SK-N-SH treated with all-trans-retinoic acid at 6 μM for 48 hours (cell line): ENCODE results near the gene PUSL1.

ENCODE experiments used
- ATAC-seq: fragments of 200-7000 bp; cut with Tn5 transposase; 3 replicates; pipeline ENCODE4 v1.9.1; 2020; ENCODE audit warnings: mild to moderate bottlenecking, moderate library complexity
- ARNTL ChIP-seq: fragments of 450-650 bp; formaldehyde crosslinking; IDR thresholded peaks from 2 replicates; pipeline ENCODE4 v1.5.0; 2020; ENCODE audit warnings: low read depth, mild to moderate bottlenecking, moderate library complexity, borderline replicate concordance
- BACH2 ChIP-seq: fragments of 250-450 bp; sonication (Bioruptor Pico); IDR thresholded peaks from 2 replicates; pipeline ENCODE4 v1.9.0; 2021; ENCODE audit warnings: mild to moderate bottlenecking, borderline replicate concordance
- ESRRG ChIP-seq: fragments of 250-450 bp; sonication (Bioruptor Pico); IDR thresholded peaks from 2 replicates; pipeline ENCODE4 v1.6.1; 2021; ENCODE audit warnings: mild to moderate bottlenecking
- GLIS3 ChIP-seq: fragments of 250-450 bp; sonication (Bioruptor Pico); IDR thresholded peaks from 2 replicates; pipeline ENCODE4 v1.5.0; 2020; ENCODE audit warnings: mild to moderate bottlenecking, moderate library complexity
- ISL1 ChIP-seq: fragments of 250-450 bp; sonication (Bioruptor Pico); IDR thresholded peaks from 2 replicates; pipeline ENCODE4 v2.1.2; 2022; ENCODE audit warnings: mild to moderate bottlenecking, moderate library complexity
- OSR1 ChIP-seq: fragments of 250-450 bp; sonication (Bioruptor Pico); IDR thresholded peaks from 2 replicates; pipeline ENCODE4 v1.8.0; 2022; ENCODE audit warnings: moderate library complexity, mild to moderate bottlenecking, inconsistent platforms
- PPARA ChIP-seq: fragments of 250-450 bp; sonication (Bioruptor Pico); IDR thresholded peaks from 2 replicates; pipeline ENCODE4 v1.5.0; 2020; ENCODE audit warnings: mild to moderate bottlenecking, borderline replicate concordance
- RARB ChIP-seq: fragments of 250-450 bp; sonication (Bioruptor Pico); IDR thresholded peaks from 2 replicates; pipeline ENCODE4 v1.8.0; 2021; ENCODE audit warnings: mild to moderate bottlenecking, moderate library complexity
- SNAI2 ChIP-seq: fragments of 250-450 bp; sonication (Bioruptor Pico); IDR thresholded peaks from 2 replicates; pipeline ENCODE4 v1.5.0; 2020; ENCODE audit warnings: mild to moderate bottlenecking, moderate library complexity
- TCF4 ChIP-seq: fragments of 250-450 bp; sonication (Bioruptor Pico); IDR thresholded peaks from 2 replicates; pipeline ENCODE4 v1.8.0; 2021; ENCODE audit warnings: mild to moderate bottlenecking, moderate library complexity, borderline replicate concordance
- TOX ChIP-seq: fragments of 250-450 bp; sonication (Bioruptor Pico); IDR thresholded peaks from 2 replicates; pipeline ENCODE4 v1.8.0; 2021; ENCODE audit warnings: mild to moderate bottlenecking, moderate library complexity, borderline replicate concordance
- ZC3H10 ChIP-seq: fragments of 250-450 bp; sonication (Bioruptor Pico); IDR thresholded peaks from 2 replicates; pipeline ENCODE4 v1.5.1; 2021; ENCODE audit warnings: mild to moderate bottlenecking, moderate library complexity
- ZFP3 ChIP-seq: fragments of 250-450 bp; sonication (Bioruptor Pico); IDR thresholded peaks from 2 replicates; pipeline ENCODE4 v1.5.0; 2020; ENCODE audit warnings: mild to moderate bottlenecking, moderate library complexity
- ZFP30 ChIP-seq: fragments of 450-650 bp; formaldehyde crosslinking; IDR thresholded peaks from 2 replicates; pipeline ENCODE4 v1.5.0; 2022; ENCODE audit warnings: mild to moderate bottlenecking, moderate library complexity
- ZNF565 ChIP-seq: fragments of 450-650 bp; formaldehyde crosslinking; conservative IDR thresholded peaks from 2 replicates; pipeline ENCODE4 v1.5.0; 2020; ENCODE audit warnings: low read depth, mild to moderate bottlenecking, moderate library complexity
- ZNF70 ChIP-seq: fragments of 450-650 bp; formaldehyde crosslinking; IDR thresholded peaks from 2 replicates; pipeline ENCODE4 v1.5.0; 2020; ENCODE audit warnings: mild to moderate bottlenecking, moderate library complexity
- ZNF8 ChIP-seq: fragments of 450-650 bp; formaldehyde crosslinking; IDR thresholded peaks from 2 replicates; pipeline ENCODE4 v1.5.0; 2020; ENCODE audit warnings: mild to moderate bottlenecking, moderate library complexity
- TF ChIP-seq, protein P1 (sequence below): fragments of 250-450 bp; sonication (Bioruptor Pico); IDR thresholded peaks from 2 replicates; pipeline ENCODE4 v1.5.0; 2020; ENCODE audit warnings: mild to moderate bottlenecking, moderate library complexity
- TF ChIP-seq, protein P2 (sequence below): fragments of 250-450 bp; sonication (Bioruptor Pico); IDR thresholded peaks from 2 replicates; pipeline ENCODE4 v1.5.1; 2021; ENCODE audit warnings: mild to moderate bottlenecking, moderate library complexity
- TF ChIP-seq, protein P3 (sequence below): fragments of 250-450 bp; sonication (Bioruptor Pico); IDR thresholded peaks from 2 replicates; pipeline ENCODE4 v1.8.0; 2020; ENCODE audit warnings: mild to moderate bottlenecking, moderate library complexity, borderline replicate concordance

The PUSL1 gene

DNA sequence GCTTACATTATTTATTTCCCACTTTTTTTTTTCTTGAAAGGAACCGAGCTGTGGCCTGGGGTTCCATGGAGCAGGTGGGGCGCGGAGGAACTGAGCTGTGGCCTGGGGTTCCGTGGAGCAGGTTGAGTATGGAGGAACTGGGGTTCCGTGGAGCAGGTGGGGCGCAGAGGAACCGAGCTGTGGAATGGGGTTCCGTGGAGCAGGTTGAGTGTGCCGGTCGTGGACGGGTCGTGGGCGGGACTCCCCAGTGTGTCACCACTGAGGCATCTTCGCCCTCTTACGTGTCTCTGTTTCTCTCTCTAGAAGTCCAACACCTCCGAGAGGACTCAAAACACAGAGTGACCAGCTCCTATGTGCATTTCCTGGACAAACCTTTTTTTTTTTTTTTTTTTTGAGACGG, 29.4 kb upstream of the PUSL1 start (continued):
- TF ChIP-seq RARB (no peak), ZNF8 (no peak)
- TF ChIP-seq, all 23 proteins: peak for 0

DNA sequence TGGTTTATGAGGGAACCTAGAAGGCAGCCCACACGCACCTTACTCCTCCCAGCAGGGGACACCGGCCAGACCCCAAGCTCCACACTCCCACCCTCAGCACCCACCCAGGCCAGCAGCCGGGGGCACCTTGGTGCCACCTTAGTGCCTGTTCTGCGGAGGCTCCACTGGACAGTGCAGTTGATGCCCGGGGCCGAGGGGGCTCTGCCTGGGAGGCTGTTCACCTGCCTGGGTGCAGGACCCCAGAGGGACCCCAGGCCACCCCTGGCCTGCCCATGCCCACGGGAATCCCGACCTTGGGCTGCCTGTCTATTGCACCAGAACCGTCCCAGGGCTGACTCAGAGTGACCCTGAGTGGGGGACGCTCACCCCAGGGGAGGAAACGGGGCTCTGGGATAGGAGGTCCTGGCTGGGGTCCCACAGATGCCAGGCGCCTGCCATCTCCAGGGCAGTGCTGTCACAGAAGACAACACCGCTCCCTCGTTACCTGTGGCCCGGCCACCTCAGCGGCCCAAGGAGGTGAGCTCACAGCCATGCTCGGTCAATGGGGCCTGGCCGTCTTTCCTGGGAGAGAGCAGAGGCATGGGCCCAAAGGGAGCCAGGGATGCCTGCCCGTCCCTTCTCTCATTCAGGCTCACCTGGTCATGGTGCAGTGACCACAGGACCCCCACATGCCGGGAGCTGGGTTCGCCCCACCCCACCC, 27.5 kb upstream of the PUSL1 start:
- ATAC-seq, result no peak; the same call in 2 of the 3 replicates
- TF ChIP-seq ZNF8, result no peak

DNA sequence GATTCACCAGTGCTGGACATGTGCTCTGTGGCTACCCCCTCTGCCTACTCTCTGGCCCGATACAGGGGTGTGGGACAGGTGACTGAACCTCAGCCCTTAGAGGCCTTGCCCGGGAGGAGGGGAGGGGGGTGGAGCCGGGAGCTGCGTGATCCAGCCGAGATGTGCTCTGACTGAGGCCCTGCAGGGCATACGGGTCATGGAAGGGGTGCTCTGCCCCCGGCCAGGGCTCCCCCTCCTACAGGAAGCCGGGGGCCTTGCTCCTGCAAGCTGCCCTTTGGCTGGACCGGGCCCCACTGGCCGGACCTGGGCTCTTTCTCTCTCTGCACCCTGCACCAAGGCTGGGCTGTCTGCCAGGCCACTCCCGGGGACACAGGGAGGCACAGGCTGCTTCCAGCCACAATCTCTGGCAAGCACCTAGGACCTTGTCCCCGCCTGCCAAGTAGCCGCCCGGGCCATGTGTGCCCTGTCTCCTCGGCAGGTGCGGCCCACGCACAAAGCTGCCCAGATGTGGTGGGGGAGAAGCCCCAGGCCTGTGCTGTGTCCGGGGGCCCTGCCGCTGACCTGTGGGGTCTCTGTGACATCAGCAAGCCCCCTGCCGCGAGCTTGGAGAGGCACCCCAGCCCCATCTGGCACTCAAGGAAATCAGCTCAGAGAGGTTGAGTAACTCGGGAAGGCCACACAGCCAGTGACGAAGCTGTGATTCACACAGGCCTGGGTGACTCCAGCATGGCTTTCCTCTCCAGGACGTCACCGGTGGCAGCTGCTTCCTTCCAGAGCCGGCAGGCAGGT, 26.7 kb upstream of the PUSL1 start:
- TF ChIP-seq GLIS3 (CRISPR knock-in tag) (no peak), TCF4 (CRISPR knock-in tag) (no peak), ISL1 (CRISPR knock-in tag) (no peak), ZNF565 (no peak), BACH2 (CRISPR knock-in tag) (no peak), ZFP30 (CRISPR knock-in tag) (no peak), RARB (no peak), TOX (CRISPR knock-in tag) (no peak), SNAI2 (CRISPR knock-in tag) (no peak), ARNTL (CRISPR knock-in tag) (no peak)
- TF ChIP-seq, protein P1, sequence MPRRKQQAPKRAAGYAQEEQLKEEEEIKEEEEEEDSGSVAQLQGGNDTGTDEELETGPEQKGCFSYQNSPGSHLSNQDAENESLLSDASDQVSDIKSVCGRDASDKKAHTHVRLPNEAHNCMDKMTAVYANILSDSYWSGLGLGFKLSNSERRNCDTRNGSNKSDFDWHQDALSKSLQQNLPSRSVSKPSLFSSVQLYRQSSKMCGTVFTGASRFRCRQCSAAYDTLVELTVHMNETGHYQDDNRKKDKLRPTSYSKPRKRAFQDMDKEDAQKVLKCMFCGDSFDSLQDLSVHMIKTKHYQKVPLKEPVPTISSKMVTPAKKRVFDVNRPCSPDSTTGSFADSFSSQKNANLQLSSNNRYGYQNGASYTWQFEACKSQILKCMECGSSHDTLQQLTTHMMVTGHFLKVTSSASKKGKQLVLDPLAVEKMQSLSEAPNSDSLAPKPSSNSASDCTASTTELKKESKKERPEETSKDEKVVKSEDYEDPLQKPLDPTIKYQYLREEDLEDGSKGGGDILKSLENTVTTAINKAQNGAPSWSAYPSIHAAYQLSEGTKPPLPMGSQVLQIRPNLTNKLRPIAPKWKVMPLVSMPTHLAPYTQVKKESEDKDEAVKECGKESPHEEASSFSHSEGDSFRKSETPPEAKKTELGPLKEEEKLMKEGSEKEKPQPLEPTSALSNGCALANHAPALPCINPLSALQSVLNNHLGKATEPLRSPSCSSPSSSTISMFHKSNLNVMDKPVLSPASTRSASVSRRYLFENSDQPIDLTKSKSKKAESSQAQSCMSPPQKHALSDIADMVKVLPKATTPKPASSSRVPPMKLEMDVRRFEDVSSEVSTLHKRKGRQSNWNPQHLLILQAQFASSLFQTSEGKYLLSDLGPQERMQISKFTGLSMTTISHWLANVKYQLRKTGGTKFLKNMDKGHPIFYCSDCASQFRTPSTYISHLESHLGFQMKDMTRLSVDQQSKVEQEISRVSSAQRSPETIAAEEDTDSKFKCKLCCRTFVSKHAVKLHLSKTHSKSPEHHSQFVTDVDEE, result no peak
- ATAC-seq, result peak; percentile 16

DNA sequence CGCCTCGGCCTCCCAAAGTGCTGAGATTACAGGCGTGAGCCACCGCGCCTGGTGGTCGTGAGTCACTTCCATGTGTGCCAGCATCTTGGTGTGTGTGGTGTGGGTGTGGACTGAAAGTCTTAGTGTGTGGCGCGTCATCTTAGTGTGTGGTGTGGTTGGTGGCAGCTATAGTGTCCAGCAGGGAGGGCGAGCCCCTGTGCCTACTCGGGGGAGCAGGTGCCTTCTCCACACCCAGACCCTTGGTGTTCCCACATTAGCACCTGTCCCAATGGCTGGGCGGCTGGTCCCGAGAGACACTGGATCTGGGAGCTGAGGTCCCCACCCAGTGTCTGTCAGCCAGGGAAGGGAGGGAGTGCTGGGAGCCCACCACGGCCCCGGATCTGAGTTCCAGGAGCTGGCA, 25.4 kb upstream of the PUSL1 start:
- no peak for ATAC-seq
- TF ChIP-seq ZNF8 (no peak), TCF4 (CRISPR knock-in tag) (no peak), ZNF70 (no peak), ESRRG (CRISPR knock-in tag) (no peak), GLIS3 (CRISPR knock-in tag) (no peak), PPARA (CRISPR knock-in tag) (no peak), ZFP3 (CRISPR knock-in tag) (no peak), ARNTL (CRISPR knock-in tag) (no peak), ZC3H10 (no peak), OSR1 (no peak)
- TF ChIP-seq, protein P2, sequence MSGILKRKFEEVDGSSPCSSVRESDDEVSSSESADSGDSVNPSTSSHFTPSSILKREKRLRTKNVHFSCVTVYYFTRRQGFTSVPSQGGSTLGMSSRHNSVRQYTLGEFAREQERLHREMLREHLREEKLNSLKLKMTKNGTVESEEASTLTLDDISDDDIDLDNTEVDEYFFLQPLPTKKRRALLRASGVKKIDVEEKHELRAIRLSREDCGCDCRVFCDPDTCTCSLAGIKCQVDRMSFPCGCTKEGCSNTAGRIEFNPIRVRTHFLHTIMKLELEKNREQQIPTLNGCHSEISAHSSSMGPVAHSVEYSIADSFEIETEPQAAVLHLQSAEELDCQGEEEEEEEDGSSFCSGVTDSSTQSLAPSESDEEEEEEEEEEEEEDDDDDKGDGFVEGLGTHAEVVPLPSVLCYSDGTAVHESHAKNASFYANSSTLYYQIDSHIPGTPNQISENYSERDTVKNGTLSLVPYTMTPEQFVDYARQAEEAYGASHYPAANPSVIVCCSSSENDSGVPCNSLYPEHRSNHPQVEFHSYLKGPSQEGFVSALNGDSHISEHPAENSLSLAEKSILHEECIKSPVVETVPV (CRISPR knock-in tag), result no peak
- TF ChIP-seq, protein P3, sequence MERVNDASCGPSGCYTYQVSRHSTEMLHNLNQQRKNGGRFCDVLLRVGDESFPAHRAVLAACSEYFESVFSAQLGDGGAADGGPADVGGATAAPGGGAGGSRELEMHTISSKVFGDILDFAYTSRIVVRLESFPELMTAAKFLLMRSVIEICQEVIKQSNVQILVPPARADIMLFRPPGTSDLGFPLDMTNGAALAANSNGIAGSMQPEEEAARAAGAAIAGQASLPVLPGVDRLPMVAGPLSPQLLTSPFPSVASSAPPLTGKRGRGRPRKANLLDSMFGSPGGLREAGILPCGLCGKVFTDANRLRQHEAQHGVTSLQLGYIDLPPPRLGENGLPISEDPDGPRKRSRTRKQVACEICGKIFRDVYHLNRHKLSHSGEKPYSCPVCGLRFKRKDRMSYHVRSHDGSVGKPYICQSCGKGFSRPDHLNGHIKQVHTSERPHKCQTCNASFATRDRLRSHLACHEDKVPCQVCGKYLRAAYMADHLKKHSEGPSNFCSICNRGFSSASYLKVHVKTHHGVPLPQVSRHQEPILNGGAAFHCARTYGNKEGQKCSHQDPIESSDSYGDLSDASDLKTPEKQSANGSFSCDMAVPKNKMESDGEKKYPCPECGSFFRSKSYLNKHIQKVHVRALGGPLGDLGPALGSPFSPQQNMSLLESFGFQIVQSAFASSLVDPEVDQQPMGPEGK (CRISPR knock-in tag), result no peak
- TF ChIP-seq, protein P1, result no peak
